ENCODE results near the gene HCN4.
"Not testable (repeated sequence)": the region's sequence is repeated elsewhere in the genome, so short reads cannot be mapped to it uniquely, and the experiment has no call there.

Gene HCN4

DNA sequence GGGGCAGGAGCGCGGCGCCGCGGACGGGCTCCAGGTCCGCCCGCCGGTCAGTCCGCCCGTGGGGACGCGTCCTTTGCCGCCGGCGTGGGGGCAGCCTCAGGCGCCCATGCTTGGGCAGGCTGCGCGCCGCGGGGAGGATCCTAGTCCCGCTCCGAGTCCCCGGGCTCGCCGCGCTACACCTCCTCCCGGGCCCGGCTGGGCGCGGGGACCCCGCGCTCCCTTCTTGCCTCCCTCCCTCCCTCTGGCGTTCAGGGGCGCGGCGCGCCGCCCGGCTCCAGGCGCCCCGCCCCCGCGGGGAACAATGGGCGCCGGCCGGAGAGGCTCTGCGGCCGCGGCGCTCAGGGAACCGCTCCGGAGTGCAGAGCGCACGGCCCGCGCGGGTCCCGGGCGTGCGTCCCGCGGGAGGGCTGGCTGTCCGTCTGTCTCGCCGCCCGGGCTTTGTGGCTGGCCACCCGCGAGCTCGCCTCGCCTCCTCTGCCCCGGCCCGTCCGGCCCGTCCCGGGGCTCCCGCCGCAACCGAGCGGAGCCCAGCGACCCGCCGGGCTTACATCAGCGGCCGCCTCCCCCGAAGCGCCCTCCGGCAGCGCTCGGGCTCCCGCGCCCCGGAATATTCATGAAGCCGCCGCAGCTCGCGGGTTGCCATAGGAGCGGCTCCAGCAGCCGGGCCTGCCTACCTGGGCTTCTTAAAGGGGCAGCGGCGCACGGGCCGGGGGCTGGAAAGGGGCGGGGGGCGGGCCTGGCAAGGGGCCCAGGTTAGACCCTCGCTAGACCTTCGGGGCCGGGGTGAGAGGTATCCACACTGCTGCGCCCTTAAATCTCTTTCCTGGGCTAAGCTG, at the start of gene HCN4:
TSS of gene HCN4 (minus strand) at position 658 of the 836 bp plus-strand sequence. CDS start 688 bp downstream, outside the sequence.
- no peak for DNase-seq (ENCODE audit: low read depth in 2 of 2)

DNA sequence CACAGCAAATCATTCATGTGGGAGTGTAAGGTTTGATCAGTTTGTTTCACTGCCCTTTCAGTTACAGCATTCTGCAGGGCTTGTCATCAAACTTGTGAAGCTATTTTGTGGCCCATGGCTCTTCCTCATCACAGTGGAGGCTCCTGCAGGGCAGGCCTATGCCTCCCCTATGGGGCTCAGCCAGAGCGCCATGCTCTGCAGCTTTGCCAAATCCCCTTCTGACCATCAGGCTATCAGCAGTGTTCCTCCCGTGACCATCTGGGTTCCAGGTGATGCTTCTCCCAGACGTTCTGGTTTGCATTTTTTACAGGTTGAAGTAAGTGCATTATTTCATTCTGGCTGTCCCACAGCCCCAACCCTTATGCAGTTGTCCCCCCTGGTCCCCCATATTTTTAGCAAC, 46.1 kb upstream of the HCN4 start:
- no peak for DNase-seq (ENCODE audit: low read depth in 2 of 2)

DNA sequence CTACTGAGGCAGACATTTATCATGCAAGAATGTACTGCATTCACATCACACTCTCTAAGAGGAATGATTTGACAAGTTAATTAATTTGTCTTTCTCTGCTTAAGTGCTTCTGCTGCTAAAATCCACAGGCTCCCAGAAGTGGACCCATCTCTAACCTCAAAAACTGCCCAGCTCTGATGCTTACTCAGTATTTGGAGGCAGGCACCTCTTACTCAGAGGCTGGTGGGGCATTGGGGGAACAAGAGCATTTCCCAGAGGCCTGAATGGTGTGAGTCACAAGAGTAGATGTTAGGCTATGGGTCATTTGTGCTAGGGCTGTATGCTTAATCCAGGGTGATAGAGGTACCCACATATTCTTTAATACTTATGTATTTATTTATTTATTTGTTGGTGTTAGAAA, 34.4 kb upstream of the HCN4 start:
- no peak for DNase-seq (ENCODE audit: low read depth in 2 of 2)

DNA sequence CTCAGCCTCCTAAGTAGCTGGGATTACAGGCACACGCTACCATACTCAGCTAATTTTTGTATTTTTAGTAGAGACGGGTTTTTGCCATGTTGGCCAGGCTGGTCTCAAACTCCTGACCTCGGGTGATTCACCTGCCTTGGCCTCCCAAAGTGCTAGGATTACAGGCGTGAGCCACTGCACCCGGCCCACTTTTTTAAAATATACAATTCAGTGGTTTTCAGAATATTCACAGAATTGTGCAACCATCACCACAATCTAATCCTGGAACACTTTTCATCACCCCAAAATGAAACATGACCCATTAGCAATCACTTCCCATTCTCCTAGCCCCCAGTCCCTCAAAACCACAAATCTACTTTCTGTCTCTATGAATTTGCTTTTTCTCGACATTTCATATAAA, 31.5 kb upstream of the HCN4 start:
- not testable (repeated sequence) for DNase-seq (ENCODE audit: low read depth in 2 of 2)

DNA sequence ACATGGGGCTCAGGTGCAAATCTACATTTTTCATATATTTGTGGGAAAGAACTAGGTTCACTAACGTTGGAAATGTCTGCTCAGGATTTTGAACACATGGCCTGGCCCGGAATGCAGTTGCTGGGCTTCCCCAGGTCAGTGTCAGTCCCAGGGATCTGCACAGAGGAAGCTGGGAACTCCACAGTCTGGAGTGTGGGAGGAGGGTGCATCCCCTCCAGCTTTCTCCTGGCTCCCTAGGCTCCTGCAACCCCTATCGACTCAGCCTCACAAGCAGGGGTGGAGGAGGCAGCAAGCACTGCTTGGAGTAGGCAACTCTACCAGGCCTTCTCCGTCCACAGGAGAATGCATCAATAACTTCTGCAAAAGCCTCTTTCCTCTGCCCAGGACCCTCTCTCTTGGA, 30.1 kb upstream of the HCN4 start:
- no peak for DNase-seq (ENCODE audit: low read depth in 2 of 2)

DNA sequence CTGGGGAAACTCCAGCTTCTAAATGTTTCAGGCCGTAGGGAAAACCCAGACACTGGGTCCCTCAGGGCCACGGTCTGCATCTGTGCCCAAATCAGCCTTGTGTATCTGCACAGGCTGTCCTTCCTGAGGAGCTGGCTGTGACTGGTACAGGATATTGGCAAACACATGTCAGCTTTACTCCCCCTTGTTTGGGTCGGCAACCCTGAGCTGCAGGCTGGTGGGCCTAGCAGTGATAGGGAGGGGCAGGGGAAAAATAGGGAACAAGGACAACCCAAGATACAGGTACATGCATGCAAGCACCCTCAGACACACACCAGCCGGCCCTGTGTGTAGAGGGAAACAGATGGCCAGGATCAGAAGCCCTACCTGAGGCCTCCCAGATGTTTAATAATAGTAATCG, 28.7 kb upstream of the HCN4 start:
- DNase-seq (ENCODE audit: low read depth in 2 of 2): no peak

DNA sequence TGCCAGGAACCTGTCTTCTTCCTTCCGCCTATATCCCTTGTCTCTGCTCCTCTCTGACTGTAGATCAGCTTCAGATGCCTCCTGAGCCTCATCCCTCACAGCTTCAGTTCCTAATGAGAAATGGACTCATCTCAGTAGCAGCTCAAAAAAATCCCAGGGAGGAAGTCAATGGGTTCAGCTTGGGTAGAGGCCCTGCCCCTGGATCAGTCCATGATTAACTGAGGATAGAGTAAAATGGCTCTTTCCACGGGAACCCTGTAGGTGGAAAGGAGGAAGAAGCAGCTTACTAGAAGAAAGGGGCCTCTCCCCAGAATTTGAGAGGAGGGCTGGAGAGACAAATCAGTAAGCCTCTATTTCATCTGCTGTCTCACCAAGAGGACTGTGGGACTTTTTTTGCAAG, 26.9 kb upstream of the HCN4 start:
- DNase-seq (ENCODE audit: low read depth in 2 of 2): no peak

DNA sequence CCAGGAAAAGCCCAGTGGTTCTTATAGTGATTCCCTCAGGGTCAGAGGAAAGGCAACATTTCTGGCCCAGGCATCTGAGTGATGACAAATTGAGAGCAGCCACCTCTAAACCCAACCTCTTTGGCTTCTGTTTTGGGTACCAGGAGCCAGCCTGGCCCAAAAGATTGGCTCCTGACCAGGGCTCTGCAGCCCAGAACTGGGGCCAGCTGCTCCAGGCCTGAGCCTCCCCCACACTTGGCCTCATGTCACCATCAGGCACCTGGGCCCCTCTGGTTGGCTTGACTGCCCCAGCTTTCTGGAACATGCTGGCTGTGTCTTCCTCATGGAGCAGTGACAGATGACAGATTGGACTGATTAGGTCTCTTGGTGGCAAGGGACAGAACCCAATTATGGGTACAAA, 26.0 kb upstream of the HCN4 start:
- DNase-seq (ENCODE audit: low read depth in 2 of 2): no peak

DNA sequence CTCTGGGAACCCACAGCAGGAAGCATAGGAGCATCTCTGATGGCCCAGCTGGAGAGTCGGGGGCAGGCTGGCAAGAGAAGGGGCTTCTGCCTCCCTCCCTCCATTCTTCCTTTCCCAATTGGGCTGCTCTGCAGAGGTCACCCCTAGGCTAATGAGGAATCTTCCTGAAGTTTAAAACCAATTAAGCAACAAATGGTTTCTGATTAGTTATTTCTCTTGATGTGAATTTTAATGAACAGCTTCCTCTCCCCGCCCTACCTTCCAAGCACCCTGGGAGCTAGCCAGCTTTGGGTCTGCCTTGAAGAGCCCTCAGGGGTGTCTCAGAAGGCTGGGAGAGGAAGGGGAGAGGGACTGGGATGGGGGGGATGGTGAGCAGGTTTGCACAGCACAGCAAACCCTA, 24.6 kb upstream of the HCN4 start:
- DNase-seq (ENCODE audit: low read depth in 2 of 2): no peak

DNA sequence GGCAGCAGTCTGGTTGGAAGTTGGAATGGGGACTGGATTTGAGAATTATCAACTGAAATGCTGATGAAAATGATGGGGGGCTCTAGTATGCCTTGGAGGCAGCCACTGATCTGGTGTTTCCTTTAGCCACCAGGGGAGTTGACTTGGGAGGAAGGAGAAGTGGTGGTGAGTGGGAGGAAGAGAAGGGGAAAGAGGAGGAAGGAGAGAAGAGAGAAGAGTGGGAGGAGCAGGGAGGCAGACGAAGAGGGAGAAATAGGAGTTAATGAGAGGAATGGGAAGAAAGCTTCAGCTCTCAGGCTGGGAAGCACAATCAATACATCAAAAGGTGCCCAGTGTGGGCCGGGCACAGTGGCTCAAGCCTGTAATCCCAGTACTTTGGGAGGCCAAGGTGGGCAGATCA, 23.3 kb upstream of the HCN4 start:
- DNase-seq (ENCODE audit: low read depth in 2 of 2): no peak

DNA sequence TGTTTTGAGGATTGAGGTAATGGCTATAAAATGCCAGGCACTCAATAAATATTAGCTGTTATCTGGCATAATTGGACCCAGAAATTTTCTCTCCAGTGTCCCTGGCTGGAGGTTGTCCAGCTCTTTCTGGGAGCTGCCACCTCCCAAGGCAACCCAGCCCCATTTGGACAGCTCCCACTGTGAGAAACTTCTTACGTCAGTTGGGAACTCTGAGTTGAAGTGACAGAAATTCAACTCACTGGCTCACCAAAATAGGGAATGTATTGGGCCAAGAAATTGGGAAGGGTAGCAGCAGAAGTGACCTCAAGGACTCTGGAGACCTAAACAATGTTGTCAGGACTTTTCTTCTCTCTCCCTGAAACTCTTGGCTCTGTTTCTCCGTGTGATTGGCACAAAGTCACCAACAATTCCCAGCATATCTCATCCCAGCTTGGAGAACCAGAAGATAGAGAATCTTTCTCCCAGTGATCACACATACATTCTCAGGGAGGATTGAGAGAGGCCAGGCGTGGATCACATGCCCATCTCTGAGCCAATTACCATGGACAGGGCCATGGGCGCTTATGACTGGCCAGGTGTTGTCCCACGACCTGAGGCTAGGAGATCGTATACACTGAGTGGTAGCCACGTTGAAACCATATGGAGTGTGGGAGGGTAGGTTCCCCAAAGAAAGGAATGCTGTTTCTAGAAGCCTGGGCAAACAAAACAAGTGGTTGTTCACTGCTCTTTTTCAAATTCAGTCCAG, 22.5 kb upstream of the HCN4 start:
- DNase-seq (ENCODE audit: low read depth in 2 of 2): no peak

DNA sequence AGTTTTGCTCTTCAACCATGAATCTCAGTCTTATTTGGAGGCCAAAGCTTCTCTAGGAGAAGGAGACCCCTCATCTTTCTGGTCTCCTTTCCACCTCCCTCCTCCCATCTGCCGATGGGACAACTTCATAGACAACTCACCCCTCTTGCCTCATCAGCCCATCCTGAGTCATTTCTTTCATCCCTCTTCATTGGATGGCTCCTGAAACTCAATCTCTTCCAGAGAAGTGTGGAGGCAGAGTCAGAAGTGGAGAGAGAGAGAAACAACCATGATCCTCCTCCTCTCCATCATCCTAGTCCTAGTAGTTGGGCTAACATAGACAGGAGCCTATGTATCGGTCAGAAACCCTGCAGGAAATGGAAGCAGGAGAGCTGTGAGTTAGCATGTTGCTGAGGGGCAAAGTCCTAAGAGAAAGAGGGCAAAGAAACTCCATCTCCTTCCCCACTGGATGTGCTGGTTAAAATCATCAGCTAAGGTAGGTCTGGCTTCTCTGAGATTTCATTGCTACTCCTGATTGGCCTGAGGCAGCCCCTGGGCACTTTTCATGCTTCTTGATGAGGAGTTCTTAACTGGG, 21.3 kb upstream of the HCN4 start:
- no peak for DNase-seq (ENCODE audit: low read depth in 2 of 2)

DNA sequence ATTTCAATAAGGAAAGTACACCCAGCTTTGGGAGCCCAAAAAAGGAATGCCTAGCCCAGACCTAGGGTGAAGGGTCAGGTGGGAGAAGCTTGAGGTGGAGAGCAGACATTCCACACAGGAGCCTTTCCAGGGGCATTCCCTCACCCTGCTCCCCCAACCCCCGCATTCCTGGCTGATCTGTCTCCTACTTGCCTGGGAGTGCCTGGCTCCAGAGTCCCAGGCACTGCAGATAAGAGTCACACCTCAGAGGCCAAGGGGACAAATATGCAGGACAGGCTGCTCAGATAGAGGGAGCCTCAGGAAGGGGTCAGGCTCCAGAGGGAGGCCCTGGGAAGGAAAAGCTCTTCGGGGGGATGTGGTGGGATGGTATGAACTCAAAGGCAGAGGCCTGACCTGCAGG, 20.8 kb upstream of the HCN4 start:
- DNase-seq (ENCODE audit: low read depth in 2 of 2): no peak

DNA sequence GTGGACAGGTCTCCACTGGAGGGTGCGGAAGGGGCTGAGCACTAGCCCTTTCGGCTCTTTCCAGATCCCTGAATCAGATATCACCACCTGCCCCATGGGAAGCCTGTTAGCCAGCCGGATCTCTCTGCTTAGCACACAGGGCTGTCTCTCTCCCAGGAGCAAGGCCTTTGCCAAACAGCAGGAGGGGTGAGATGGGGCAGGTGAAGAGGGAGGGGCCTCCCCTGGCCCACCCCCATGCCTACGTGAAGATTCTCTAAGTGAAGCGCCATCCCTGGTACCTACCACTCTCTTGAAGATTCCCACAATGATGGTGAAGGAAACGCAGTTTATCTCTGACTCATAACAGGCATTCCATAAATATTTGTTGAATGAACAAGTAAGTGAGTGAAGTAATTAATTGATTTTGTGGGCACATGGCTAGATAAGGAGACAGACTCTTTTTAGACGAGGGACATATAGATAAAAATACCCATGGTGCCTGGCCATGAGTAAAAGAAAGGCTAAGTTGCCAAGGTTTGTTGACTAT, 19.6 kb upstream of the HCN4 start:
- no peak for DNase-seq (ENCODE audit: low read depth in 2 of 2)

DNA sequence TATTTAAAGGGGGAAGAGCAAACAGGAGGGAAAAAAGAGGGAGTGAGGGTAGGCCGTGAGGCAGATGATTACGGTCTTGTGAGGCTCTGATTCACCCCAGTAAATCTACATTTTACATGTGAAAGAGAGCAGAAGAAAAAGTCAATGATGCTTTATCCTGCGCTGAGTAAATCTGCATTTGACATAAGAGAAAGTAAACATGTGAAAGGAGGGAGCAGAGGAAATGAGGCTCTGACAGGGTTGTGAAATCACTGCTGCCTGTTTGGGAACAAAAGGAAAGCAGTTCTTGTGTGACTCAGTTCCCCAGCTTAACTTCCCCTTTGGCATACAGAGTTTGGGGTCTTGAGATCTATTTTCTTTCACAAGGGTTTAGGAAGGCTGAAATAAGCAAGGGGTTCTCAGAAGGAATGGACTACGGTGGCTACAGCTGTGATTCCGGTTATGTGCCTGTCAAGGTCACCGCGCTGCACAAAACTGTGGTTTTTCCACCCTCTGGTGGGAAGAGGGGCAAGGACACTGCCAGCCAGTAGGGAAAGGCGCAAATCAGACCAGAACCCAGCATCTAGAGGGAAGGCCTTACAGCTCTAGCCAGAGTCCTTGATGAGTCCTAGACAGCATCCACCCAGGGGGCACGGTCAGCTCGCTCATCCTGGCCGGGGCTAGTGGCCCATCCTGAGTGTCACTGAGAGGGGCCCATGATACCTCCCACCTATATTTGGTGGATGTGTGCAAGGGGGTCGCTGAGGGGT, 18.9 kb upstream of the HCN4 start:
- no peak for DNase-seq (ENCODE audit: low read depth in 2 of 2)

DNA sequence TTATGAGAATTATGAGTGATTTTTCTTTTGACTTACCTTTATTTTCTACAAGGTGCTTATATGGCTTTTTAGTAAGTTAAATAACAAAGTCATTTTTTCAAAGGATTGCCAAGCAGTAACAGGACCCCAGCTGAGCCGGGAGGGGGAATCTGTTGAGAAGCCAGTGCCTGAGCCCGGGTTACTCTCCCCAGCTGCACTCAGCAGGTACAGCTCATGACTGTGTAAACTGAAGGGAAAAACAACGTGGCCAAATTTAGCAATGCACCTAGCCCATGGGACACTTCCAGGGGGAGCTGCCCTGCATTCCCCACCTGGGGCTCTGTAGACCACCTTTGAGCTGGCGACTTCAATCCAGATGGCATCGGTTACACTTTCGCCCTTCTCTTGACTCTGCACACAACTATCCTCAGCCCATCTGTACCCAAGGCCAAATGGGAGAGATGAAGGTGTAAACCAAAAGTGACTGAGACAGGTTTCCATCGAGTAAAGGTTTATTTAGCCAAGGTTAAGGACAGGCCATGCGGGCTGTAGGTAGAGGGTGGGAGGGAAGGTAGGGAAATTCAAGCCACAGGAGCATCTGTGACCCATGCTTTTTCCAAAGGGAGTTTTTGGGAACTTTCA, 18.2 kb upstream of the HCN4 start:
- DNase-seq (ENCODE audit: low read depth in 2 of 2): no peak

DNA sequence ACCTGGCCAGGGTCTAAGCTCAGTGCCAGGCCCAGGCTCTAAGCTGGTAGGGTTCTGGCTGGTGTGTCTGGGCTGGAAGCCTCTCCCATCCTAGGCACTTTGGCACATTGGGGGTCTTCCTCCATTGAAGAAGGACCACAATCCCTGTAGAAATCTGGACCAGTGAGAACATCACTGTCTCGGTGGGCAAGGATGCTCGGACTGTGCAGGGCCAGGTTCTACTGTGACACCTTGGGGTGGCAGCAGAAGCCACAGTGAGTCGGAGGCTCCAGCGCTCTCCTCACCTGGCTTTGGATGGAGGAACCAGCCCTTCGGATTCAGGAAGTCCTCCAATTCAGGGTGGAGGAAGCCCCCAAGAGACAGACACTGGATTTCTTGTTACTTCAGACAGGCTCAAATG, 17.5 kb upstream of the HCN4 start:
- DNase-seq (ENCODE audit: low read depth in 2 of 2): no peak

DNA sequence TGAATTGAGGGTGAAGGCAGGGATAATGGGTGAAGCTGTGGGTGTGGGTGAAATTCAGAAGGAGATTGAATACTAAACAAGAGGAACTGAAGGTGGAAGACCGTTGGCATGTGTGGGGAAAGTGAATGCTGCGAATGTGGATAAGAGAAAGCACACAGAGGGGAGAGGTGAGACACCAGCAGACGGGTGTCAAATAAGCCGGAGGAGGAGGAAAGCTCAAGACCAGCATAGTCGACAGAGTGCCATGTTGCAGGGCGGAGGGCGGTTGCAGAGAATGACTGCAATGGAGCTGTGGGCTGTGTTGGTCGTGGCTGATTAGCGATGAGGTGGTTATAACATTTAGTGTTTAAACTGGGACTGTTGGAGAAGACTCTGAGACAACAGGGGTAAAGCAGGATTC, 16.4 kb upstream of the HCN4 start:
- DNase-seq (ENCODE audit: low read depth in 2 of 2): no peak

DNA sequence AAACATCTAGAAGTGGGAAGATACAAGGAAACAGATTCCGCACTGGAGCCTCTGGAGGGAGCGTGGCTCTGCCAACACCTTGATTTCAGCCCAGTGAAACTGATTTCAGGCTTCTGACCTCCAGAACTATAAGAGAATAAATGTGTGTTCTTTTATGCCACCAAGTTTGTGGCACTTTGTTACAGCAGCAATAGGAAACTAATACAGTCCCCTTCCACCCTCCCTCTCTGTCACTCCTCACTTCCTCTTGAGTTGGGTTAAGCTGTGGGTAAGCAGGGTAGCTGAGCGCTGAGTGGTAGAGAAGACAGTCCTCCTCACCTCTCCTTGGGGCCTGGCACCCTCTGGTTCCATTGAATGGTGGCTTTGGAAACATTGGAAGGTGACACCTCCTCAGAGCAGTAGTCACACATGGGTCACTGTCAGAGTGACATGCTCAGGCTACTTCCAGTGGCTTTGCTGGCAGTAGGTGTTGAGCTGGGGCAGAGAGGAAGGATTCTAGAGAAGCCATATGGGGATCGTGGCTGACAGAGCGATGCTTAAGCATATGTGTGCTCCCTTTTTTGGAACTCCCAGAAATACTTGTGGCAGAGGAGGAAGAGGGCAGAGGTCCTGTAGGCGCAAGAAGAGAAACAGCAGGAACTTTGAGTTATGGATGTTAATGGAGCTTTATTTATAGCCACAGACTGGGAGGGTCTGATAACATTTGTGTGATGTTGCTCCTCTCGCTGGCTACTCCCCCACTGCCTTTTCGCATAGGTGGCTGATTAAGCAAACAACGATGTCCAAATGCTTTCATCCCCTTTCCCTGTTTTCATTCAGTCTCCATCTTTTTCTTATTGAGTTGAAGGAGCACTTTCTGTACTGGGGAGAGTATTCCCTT, 14.8 kb upstream of the HCN4 start:
- DNase-seq (ENCODE audit: low read depth in 2 of 2): no peak

DNA sequence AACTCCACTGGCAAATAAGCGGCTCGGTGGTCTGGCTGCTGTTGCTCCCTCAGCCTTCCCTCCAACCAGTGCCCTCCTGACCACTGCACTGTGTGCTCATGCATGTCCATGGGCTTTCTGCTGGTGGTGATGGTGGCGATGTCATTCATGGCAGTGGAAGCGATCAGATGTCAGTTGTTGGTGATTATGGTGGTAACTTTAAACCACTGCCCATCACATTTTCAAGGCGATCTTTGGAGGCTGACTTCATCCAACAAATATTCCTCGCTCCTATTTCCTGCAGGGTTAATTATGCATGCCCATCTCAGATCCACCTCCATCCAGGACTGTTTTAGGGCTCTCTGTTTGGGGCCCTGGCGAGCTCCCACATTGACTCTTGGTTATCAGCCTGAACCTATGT, 13.4 kb upstream of the HCN4 start:
- no peak for DNase-seq (ENCODE audit: low read depth in 2 of 2)

DNA sequence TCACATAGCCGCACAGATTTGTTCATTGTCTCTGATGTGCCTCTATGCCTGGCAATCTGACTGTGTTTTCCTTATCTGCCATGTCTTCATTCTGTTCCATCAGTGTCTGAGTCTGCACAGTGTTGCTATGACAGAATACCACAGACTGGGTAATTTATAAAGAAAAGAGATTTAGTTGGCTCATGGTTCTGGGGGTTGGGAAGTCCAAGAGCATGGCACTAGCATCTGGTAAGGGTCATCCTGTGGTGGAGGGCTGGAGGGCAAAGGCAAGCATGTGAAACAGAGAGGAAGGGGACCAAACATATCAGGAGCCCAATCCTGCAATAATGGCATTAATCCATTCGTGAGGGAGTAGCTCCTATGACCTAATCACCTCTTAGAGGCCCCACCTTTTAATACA, 11.9 kb upstream of the HCN4 start:
- DNase-seq (ENCODE audit: low read depth in 2 of 2): no peak
